Activated CD8-positive, alpha-beta T cell treated with anti-CD3 and anti-CD28 coated beads, Interleukin-2, amount 10 ng/mL, durations not matched to agents 7 days and 5 days (primary cell): ENCODE results near the gene DCBLD1. TPM values are rescaled to one million over a fixed set of nuclear protein-coding genes. Genes with fewer than 3 reads are reported as not detected.

Experiments
- ATAC-seq: fragments of 150-1000 bp; cut with Tn5 transposase; one replicate; pipeline ENCODE4 v1.10.0; 2021; ENCODE audit warnings: moderate library complexity
- CTCF ChIA-PET: fragments of 350-600 bp; sonication (Branson Sonifier 250); formaldehyde crosslinking; loops from one replicate; lab custom pipeline; 2021; ENCODE audit warnings: antibody characterized with exemption; lab: Charles Lee
- POLR2A ChIA-PET: fragments of 350-600 bp; sonication (Branson Sonifier 250); formaldehyde crosslinking; loops from one replicate; lab custom pipeline; 2021; ENCODE audit warnings: antibody characterized with exemption; lab: Charles Lee
- DNase-seq: peaks from one replicate; pipeline ENCODE4 v3.0.0-alpha.2; 2020
- H3K27ac Mint-ChIP-seq: one replicate; pipeline ENCODE4 v1.8.0; 2021; ENCODE audit warnings: mild to moderate bottlenecking, mixed read lengths
- H3K27me3 Mint-ChIP-seq: one replicate; pipeline ENCODE4 v1.8.0; 2021; ENCODE audit warnings: low read depth, mixed read lengths
- H3K36me3 Mint-ChIP-seq: one replicate; pipeline ENCODE4 v1.8.0; 2021; ENCODE audit warnings: low read depth, mixed read lengths
- H3K4me1 Mint-ChIP-seq: one replicate; pipeline ENCODE4 v1.8.0; 2021; ENCODE audit warnings: low read depth, mixed read lengths
- H3K4me3 Mint-ChIP-seq: one replicate; pipeline ENCODE4 v1.8.0; 2021; ENCODE audit warnings: mild to moderate bottlenecking, mixed read lengths
- H3K9me3 Mint-ChIP-seq: one replicate; pipeline ENCODE4 v1.8.0; 2022; ENCODE audit warnings: mixed read lengths; ENCODE audit not compliant: insufficient read depth
- total RNA-seq, 2 experiments: library from RNA; stranded (reverse); gene quantifications; one replicate each; pipeline ENCODE4 v1.2.3, GENCODE V29; 2021

The DCBLD1 gene
- total RNA-seq, 2 experiments from 2014 or later = 2.5 to 4.3 TPM

DNA sequence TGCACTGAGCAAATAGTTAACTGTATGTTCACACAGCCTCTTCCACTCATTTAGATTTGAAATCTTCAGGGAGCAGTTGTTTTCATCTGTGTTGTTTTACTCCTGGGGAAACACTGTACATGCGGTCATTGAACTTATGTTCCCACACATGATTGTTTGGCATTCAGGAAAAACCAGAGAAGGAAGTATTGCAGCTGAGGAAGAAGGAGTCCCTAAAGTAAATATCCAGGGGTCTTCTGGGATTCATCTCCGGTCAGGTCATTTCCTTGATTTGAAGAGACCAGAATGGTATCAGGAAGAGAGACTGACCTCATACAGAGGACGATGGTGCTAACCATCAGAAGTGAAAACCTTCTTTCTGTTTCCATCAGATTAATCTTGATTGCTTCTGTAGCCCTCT, 52.5 kb downstream of the DCBLD1 start:
- H3K36me3 Mint-ChIP-seq = peaks cover under 1% of the 10 kb centered on the region
- POLR2A ChIA-PET = no interaction called here
- CTCF ChIA-PET = no interaction called here
- ATAC-seq = no peak
- H3K4me3 Mint-ChIP-seq = no peak overlapping the region
- no peak overlapping the region for H3K27ac Mint-ChIP-seq
- DNase-seq = no peak
- peaks cover 6% of the 10 kb centered on the region for H3K4me1 Mint-ChIP-seq
- H3K27me3 Mint-ChIP-seq = no peaks in the 10 kb centered on the region
- no peaks in the 10 kb centered on the region for H3K9me3 Mint-ChIP-seq

DNA sequence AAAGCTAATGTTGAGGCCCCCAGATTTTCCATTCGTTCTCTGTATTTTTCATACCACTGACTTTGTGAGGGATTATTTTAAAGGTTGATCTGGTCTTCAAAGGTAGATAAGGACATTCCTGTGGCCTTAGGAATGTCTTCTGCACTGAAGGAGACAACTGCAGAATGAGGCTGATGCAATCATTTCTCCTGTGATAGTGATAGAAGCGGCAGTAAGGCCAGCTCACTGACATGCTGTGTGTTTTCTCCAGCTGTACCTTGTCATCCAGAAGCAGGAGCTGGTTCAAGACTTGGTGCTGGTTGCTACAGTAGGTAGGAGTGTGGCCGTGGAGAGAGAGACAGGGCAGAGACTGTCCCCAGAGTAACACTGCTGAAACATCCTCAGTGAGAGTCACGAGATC, 53.8 kb downstream of the DCBLD1 start:
- peaks cover 5% of the 10 kb centered on the region for H3K4me1 Mint-ChIP-seq
- ATAC-seq = no peak
- ChIA-PET CTCF (interaction anchor here (1.4 kb wide), 1 partner anchor 16 kb away, joined by 3 read pairs; no protein-coding TSS in a partner anchor), POLR2A (no interaction called here)
- peaks cover 2% of the 10 kb centered on the region for H3K36me3 Mint-ChIP-seq
- H3K9me3 Mint-ChIP-seq = no peaks in the 10 kb centered on the region
- no peak for DNase-seq
- H3K27ac Mint-ChIP-seq = no peak overlapping the region
- H3K4me3 Mint-ChIP-seq = no peak overlapping the region
- H3K27me3 Mint-ChIP-seq = no peaks in the 10 kb centered on the region

DNA sequence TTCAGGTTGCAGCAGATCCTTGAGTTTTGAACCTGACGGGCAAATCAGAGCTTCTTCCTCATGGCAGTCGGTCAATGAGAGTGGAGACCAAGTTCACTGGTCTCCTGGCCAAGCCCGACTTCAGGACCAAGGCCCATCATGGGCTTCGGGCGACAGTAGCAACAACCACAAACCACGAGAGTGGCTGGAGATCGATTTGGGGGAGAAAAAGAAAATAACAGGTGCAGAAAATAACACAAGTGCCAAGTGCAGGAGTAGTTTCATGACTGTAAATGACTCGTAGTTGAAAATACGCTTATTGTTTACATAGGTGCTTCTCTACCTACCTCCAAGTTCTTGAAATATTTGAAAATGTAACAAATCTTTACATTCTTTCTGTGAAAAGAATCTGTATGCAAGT, 56.1 kb downstream of the DCBLD1 start:
- Mint-ChIP-seq H3K36me3 (peaks cover 2% of the 10 kb centered on the region), H3K4me3 (no peak overlapping the region), H3K27ac (no peak overlapping the region), H3K9me3 (no peaks in the 10 kb centered on the region), H3K27me3 (no peaks in the 10 kb centered on the region), H3K4me1 (peaks cover 4% of the 10 kb centered on the region)
- CTCF ChIA-PET = interaction anchor here (0.6 kb wide), 1 partner anchor 34 kb away, joined by 3 read pairs; no protein-coding TSS in a partner anchor
- ATAC-seq (no peak), DNase-seq (no peak)
- POLR2A ChIA-PET = no interaction called here

DNA sequence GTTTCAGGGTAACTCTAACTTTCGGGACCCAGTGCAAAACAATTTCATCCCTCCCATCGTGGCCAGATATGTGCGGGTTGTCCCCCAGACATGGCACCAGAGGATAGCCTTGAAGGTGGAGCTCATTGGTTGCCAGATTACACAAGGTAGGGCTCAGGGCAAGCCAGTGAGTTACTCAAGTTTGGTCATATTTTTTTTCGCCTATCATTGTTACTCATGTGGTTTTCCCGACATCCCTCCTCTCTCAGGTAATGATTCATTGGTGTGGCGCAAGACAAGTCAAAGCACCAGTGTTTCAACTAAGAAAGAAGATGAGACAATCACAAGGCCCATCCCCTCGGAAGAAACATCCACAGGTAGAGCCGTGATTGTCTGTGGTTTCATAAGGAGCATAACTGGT, 58.2 kb downstream of the DCBLD1 start:
- POLR2A ChIA-PET = interaction anchor here (1.0 to 1.2 kb wide), 2 partner anchors 8 to 61 kb away, joined by 4 to 5 read pairs; partner anchors contain the start of gene GOPC

DNA sequence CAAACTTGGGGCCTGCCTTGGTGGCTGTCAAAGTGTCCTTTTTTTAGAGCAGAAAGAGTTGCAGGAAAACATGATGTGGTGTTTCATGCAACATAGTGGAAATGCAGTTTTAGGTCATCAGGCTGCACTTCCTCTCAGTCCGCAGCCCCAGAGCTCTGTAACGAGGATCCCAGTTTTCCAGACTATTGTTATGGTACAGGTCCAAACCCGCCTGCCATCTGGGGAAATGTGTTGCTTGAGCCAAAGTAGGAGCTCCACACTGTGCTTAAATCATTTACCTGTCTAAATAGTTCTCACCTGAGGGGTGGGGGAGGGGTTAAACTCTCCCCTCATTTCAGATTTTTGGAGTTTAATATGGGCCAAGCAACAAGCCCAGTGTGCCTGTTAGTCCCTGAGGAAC, 60.0 kb downstream of the DCBLD1 start:
- CTCF ChIA-PET = no interaction called here
- H3K4me1 Mint-ChIP-seq = peaks cover 16% of the 10 kb centered on the region
- H3K4me3 Mint-ChIP-seq = no peak overlapping the region
- H3K27me3 Mint-ChIP-seq = peaks cover 16% of the 10 kb centered on the region
- POLR2A ChIA-PET = no interaction called here
- H3K36me3 Mint-ChIP-seq = peaks cover 5% of the 10 kb centered on the region
- no peak overlapping the region for H3K27ac Mint-ChIP-seq
- DNase-seq (no peak), ATAC-seq (no peak)
- no peaks in the 10 kb centered on the region for H3K9me3 Mint-ChIP-seq

More for the DNA sequence above, 58.2 kb downstream of the DCBLD1 start:
- ATAC-seq (no peak), DNase-seq (no peak)
- H3K27ac Mint-ChIP-seq = no peak overlapping the region
- H3K36me3 Mint-ChIP-seq = peaks cover 2% of the 10 kb centered on the region
- H3K27me3 Mint-ChIP-seq = peaks cover 6% of the 10 kb centered on the region
- H3K9me3 Mint-ChIP-seq = no peaks in the 10 kb centered on the region
- CTCF ChIA-PET = no interaction called here
- peaks cover 4% of the 10 kb centered on the region for H3K4me1 Mint-ChIP-seq
- no peak overlapping the region for H3K4me3 Mint-ChIP-seq

DNA sequence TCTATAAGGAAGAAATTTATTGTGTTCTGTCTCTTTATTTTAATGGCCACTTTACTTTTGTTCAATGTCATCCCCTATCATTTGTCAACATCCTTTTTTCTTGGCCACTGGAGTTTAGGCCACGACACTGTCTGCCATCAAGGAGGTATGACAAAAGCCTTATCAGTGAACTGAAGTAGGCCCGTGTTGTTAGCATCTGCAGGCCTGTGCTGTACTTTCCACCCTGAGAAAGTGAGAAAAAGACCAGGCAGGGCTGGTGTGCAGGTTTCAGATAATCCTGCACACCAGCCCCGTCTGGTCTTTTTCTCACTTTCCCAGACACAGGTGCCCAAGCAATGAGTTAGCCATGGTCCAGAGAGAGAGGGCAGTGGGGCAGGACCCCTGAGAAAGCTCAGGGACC, 62.2 kb downstream of the DCBLD1 start:
- no peaks in the 10 kb centered on the region for H3K9me3 Mint-ChIP-seq
- peaks cover 30% of the 10 kb centered on the region for H3K4me1 Mint-ChIP-seq
- H3K27ac Mint-ChIP-seq = no peak overlapping the region
- H3K27me3 Mint-ChIP-seq = peaks cover 16% of the 10 kb centered on the region
- ChIA-PET POLR2A (no interaction called here), CTCF (interaction anchor here (1.0 to 1.3 kb wide), 2 partner anchors 9 to 95 kb away, joined by 3 to 4 read pairs; no protein-coding TSS in a partner anchor)
- H3K36me3 Mint-ChIP-seq = peaks cover 7% of the 10 kb centered on the region
- no peak overlapping the region for H3K4me3 Mint-ChIP-seq
- no peak for DNase-seq
- ATAC-seq = no peak

DNA sequence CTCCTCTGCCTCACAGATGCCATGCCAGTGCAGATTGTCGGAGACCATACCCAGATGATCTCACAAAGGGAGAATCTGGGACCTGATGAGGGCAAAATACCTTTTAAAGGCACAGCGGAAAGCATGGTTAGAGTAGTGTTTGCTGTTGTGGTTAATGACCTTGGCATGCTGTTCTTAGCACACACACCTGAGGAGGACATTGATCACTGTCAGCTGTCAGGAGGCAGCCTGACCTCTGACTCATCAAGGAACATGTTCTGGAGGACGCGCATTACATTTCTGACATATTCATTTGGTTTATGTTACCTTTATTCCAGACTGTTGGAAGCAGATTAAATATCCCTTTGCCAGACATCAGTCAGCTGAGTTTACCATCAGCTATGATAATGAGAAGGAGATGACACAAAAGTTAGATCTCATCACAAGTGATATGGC, 62.7 kb downstream of the DCBLD1 start:
- ATAC-seq (no peak), DNase-seq (no peak)
- Mint-ChIP-seq H3K36me3 (peaks cover 5% of the 10 kb centered on the region), H3K4me3 (no peak overlapping the region), H3K9me3 (no peaks in the 10 kb centered on the region), H3K27ac (no peak overlapping the region), H3K4me1 (peaks cover 35% of the 10 kb centered on the region), H3K27me3 (peaks cover 16% of the 10 kb centered on the region)
- ChIA-PET CTCF (interaction anchor here (1.0 to 1.3 kb wide), 2 partner anchors 9 to 95 kb away, joined by 3 to 4 read pairs; no protein-coding TSS in a partner anchor), POLR2A (no interaction called here)

DNA sequence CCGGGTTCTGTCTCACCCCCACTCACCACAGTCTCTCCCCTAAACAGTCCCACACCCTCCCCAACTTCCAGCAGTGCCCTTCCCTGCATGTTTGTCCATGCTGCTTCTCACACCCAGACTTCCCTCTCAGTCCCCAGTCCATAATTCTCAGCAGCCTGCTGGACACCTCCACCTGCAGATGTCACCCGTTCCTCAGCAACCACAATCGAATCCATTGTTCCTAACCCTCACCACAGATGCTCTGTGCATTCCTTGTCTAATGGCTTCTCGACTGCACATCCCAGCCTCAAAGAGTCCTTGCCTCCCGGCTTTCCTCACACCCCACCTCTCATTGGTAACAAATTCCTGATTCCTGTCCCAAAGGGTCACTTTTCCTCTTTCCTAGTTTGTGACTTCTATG, 64.2 kb downstream of the DCBLD1 start:
- DNase-seq (no peak), ATAC-seq (no peak)
- ChIA-PET POLR2A (no interaction called here), CTCF (interaction anchor here (0.8 to 1.6 kb wide), 3 partner anchors 58 to 97 kb away, joined by 3 to 4 read pairs (median 3); no protein-coding TSS in a partner anchor)
- H3K4me1 Mint-ChIP-seq = peaks cover 44% of the 10 kb centered on the region
- no peak overlapping the region for H3K4me3 Mint-ChIP-seq
- H3K27me3 Mint-ChIP-seq = peaks cover 16% of the 10 kb centered on the region
- no peaks in the 10 kb centered on the region for H3K9me3 Mint-ChIP-seq
- H3K27ac Mint-ChIP-seq = no peak overlapping the region
- H3K36me3 Mint-ChIP-seq = peaks cover 5% of the 10 kb centered on the region

DNA sequence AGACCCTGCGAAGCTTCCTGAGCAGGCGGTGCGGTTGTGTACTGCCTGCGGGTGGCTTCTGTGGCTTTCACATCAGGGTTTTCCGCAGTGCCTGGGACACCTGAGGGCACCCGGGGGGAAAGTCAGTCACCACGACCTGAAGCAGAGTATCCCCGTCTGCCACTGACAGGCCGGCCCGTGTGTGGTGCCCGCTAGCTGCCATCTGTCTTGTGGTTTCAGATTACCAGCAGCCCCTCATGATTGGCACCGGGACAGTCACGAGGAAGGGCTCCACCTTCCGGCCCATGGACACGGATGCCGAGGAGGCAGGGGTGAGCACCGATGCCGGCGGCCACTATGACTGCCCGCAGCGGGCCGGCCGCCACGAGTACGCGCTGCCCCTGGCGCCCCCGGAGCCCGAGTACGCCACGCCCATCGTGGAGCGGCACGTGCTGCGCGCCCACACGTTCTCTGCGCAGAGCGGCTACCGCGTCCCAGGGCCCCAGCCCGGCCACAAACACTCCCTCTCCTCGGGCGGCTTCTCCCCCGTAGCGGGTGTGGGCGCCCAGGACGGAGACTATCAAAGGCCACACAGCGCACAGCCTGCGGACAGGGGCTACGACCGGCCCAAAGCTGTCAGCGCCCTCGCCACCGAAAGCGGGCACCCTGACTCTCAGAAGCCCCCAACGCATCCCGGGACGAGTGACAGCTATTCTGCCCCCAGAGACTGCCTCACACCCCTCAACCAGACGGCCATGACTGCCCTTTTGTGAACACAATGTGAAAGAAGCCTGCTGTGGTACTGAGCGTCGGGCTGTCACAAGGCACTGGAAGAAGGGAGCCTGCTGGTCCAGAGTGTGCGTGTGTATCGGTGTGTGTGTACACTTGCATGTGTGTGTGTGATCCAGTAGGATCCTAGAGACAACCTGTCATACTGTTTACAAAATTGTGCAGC, 65.5 kb downstream of the DCBLD1 start:
- POLR2A ChIA-PET = interaction anchor here (1.0 to 3.4 kb wide), 5 partner anchors 54 to 1345 kb away, joined by 3 to 31 read pairs (median 3); partner anchors contain the start of genes DCBLD1 and GOPC
- H3K4me1 Mint-ChIP-seq = peaks cover 44% of the 10 kb centered on the region
- CTCF ChIA-PET = interaction anchor here (0.8 to 11.0 kb wide), 9 partner anchors 54 to 98 kb away, joined by 3 to 153 read pairs (median 5); partner anchors contain the start of gene GOPC
- peak overlapping the region; percentile 75 for H3K4me3 Mint-ChIP-seq
- no peaks in the 10 kb centered on the region for H3K9me3 Mint-ChIP-seq
- DNase-seq (peak; percentile 62), ATAC-seq (peak; percentile 56)
- peaks cover 16% of the 10 kb centered on the region for H3K27me3 Mint-ChIP-seq
- peak overlapping the region; percentile 89 for H3K27ac Mint-ChIP-seq
- H3K36me3 Mint-ChIP-seq = peaks cover 5% of the 10 kb centered on the region

DNA sequence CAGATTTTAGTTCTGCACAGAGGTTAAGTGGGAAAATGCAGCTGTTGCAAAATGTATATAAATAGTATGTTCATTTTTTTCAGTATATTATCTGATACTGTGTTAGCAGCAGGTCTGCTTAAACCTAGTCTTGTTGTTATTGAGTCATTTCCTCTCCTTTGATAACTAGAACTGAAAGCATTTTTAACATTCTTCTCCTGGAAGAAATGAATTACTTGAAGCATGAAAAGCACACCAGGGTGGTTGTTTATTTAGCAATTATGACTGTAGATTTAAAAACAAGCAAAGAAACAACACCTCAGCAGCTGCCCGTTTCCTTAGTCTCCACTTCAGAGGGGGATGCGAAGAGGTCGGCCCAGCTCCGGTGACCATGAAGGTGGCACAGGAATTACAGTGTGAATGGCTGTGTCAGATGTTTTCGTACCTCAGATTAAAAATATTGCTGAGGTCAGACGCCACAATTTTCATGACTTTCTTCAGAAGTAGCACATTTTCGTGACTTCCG, 66.4 kb downstream of the DCBLD1 start:
- Mint-ChIP-seq H3K36me3 (peaks cover 5% of the 10 kb centered on the region), H3K4me1 (peaks cover 44% of the 10 kb centered on the region), H3K4me3 (peak overlapping the region; percentile 75), H3K9me3 (no peaks in the 10 kb centered on the region), H3K27ac (peak overlapping the region; percentile 89), H3K27me3 (peaks cover 16% of the 10 kb centered on the region)
- ChIA-PET CTCF (interaction anchor here (0.9 to 11.0 kb wide), 8 partner anchors 53 to 99 kb away, joined by 3 to 153 read pairs (median 8); partner anchors contain the start of genes DCBLD1 and GOPC), POLR2A (interaction anchor here (1.1 to 3.4 kb wide), 5 partner anchors 8 to 1345 kb away, joined by 3 to 31 read pairs (median 4); partner anchors contain the start of genes DCBLD1 and GOPC)
- peak; percentile 54 for ATAC-seq
- DNase-seq = peak; percentile 42

DNA sequence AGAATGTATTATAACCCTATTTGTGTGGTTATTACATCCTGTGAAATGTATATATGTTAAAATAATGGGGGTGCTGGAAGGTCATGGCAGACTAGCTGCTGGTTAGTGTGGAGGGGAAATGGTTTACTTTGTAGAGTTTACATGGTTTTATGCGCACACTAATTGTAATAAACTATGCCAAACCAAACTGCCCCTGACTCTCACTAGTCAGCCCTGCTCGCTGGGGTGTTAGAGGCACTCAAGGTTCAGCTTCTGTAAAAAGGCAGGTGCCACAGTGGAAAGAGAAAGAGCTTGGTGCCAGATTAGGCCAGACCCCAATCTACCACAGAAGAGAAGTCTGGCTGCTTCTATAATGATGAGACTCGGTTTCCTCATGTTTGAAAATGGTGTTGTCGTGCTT, 67.1 kb downstream of the DCBLD1 start:
- Mint-ChIP-seq H3K4me1 (peaks cover 44% of the 10 kb centered on the region), H3K9me3 (no peaks in the 10 kb centered on the region), H3K27me3 (peaks cover 16% of the 10 kb centered on the region), H3K27ac (peak overlapping the region; percentile 89), H3K4me3 (peak overlapping the region; percentile 75), H3K36me3 (peaks cover 5% of the 10 kb centered on the region)
- peak; percentile 30 for ATAC-seq
- peak; percentile 48 for DNase-seq
- CTCF ChIA-PET = interaction anchor here (0.9 to 11.0 kb wide), 6 partner anchors 53 to 100 kb away, joined by 3 to 153 read pairs (median 11); partner anchors contain the start of genes DCBLD1 and GOPC
- POLR2A ChIA-PET = interaction anchor here (1.1 to 3.4 kb wide), 3 partner anchors 9 to 67 kb away, joined by 4 to 31 read pairs (median 4); partner anchors contain the start of genes DCBLD1 and GOPC
